Measurements from ENCODE around the gene CDC42EP4.
"Not testable (repeated sequence)": the region's sequence is repeated elsewhere in the genome, so short reads cannot be mapped to it uniquely, and the experiment has no call there.

CDC42EP4 gene

DNA sequence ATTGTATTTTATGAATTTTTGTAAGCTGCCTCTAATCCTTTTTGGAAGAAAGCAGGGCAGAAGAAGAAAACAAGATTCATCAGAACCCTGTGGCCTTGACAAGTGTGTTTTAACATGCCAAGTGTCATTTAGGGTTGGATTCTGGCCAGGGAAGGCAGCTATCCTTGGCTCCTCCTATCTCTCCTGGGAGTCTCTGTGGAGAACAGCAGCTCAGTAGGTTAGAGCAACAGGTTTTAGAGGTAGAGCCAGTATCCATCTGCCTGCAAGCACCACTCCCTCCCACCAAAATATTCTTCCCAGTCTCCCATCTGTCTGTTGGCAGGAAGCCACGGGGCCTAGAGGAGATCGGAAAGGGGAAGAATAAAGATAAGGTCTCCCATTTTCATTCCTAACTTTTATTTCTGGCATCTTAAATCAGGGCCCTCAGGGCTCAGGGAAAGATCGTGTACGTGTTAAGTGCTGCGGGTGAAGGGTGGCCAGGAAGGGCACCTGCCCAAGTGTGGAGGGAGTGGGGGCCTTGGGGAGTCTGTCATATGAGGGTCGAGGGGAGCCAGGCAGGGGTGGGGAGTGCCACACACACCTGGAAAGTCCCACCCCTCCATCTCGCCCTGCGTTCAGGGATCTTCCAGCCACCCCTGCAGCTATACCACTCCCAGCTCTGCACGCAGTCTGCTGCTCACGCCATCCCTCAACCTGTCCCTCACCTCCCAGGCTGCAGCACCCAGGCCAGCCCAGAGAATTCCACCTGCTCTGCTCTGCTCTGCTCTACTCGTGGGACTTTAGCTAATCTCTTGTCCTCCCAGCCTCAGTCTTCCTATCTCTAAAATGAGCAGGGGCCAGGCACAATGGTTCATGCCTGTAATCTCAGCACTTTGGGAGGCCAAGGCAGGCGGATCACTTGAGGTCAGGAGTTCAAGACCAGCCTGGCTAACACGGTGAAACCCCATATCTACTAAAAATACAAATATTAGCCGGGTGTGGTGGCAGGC is 33.0 kb downstream of the CDC42EP4 start:
- no peak for DNase-seq (ENCODE audit: low spot score)

- DNase-seq (ENCODE audit: low spot score), result no peak
These were observed 33.7 kb downstream of the CDC42EP4 start for GRCh38 chr17:73278049-73278464.

DNA sequence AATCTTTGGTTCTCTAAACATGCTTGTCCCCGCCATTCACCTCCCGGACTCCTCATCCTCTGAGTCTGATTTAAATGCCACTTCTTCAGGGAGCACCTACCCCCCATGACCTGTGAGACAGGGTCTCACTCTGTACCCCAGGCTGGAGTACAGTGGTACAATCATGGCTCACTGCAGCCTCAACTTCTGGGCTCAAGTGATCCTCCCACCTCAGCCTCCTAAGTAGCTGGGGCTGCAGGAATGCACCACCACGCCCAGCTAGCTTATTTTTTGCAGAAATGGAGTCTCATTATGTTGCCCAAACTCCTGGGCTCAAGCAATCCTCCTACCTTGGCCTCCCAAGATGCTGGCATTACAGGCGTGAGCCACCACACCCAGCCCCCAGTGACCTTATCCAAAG is 37.3 kb downstream of the CDC42EP4 start:
- DNase-seq (ENCODE audit: low spot score), result no peak

DNA sequence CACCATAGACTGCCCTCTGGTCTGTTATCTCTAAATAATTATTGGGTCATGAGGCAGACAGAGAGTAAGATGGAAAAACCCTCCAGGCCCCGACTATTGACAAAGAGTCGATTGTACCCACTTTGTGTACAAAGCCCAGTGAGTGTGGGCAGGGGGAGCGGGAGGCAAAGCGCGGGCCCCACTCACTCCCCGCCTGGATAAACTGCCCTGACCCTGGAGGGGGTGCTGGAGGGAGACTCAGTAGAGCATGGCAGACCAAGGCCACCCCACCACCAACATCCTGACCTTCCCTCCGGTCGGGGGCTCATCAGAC is 38.9 kb downstream of the CDC42EP4 start:
- no peak for DNase-seq (ENCODE audit: low spot score)

DNA sequence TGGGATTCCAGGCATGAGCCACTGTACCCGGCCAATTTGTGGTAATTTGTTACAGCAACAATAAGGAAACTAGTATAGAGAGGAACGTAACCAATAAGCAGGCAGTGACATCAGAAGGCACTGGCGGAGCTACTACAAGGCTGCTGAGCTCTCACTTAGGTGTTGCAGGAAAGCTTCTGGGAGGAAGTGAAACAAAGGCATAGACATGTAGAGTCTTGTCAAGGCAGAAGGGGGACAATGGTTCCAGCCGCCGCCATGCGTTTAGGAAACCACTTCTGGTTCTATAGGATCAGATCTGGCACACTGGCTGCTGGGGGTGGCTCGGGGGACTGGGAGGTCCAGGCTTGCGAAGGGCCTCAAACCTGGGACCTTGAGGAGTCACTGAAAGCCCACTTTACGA is 40.7 kb downstream of the CDC42EP4 start:
- DNase-seq (ENCODE audit: low spot score), result no peak

DNA sequence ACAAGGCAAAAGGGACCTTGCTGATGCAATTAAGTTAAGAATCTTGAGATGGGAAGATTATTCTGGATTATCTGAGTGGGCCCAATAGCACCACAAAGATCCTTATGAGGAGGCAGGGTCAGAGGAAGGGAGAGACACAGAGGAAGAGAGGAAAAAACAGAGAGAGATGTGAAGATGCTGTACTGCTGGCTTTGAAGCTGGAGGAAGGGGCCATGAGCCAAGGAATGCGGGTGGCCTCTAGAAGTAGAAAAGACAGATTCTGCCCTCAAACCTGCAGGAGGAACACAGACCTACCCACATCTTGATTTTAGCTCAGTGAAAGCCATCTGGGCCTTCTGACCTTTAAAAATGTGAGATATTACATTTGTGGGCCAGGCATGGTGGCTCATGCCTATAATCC is 42.0 kb downstream of the CDC42EP4 start:
- DNase-seq (ENCODE audit: low spot score), result no peak

GRCh38 chr17:73269329-73269615 is 42.5 kb downstream of the CDC42EP4 start:
- no peak for DNase-seq (ENCODE audit: low spot score)

DNA sequence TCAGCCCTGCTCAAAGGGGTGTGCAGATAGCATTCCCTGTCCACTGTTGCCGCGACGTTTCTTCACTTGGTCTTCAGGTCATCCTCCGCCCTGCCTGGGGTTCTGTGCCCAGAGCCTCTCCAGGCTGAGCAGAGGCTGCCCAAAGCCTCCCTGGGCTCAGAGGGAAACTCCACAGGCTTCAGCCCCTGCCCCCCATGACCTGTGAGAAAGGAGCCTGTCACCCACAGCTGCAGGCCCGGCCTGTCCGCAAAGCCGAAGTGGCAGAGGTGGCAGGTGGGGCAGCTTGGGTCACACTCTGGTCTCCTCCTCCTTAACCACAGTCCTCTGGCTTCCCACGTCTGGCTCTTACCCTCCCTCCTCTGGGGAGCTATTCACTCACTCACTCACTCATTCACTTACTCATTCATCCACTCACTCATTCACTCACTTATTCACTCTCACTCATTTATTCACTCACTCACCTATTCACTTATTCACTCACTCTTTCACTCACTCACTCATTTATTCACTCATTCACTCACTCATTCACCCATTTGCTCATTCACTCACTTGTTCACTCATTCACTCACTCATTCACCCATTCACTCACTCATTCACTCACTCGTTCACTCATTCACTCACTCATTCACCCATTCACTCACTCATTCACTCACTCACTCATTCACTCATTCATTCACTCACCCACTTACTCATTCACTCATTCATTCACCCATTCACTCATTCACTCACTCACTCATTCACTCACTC is 43.0 kb downstream of the CDC42EP4 start:
- no peak for DNase-seq (ENCODE audit: low spot score)

GRCh38 chr17:73267648-73268537 is 43.9 kb downstream of the CDC42EP4 start:
- no peak for DNase-seq (ENCODE audit: low spot score)

- no peak for DNase-seq (ENCODE audit: low spot score)
These were observed 45.0 kb downstream of the CDC42EP4 start for GRCh38 chr17:73266796-73267195.

DNA sequence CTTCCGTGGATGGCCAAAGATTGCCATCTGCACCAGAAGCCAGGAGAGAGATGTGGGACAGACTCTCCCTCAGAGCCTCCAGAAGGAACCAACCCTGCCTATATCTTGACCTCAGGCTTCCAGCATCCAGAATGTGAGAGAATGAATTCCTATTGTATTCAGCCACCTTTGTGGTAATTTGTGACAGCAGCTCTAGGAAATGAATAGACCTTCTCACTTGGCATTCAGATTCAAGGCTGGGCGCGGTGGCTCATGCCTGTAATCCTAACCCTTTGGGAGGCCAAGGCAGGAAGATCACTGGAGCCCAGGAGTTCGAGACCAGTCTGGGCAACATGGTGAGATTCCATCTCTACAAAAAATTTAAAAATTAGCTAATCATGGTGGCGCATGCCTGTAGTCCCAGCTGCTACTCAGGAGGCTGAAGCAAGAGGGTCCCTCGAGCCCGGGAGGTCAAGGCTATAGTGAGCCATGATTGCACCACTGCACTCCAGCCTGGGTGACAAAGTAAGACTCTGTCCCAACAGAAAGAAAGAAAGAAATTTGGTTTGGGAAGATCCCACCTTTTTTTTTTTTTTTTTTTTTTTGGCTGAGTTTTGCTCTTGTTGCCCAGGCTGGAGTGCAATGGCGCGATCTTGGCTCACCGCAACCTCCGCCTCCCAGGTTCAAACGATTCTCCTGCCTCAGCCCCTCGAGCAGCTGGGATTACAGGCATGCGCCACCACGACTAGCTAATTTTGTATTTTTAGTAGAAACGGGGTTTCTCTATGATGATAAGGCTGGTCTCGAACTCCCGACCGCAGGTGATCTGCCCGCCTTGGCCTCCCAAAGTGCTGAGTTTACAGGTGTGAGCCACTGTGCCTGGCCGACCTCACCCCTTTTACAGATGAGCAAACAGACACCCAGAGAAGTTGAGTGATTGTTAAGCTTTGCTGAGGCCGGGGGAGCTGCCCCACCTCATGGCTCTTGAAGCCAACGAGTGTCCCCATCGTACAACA is 45.9 kb downstream of the CDC42EP4 start:
- DNase-seq (ENCODE audit: low spot score), result no peak

GRCh38 chr17:73264448-73264847 is 47.4 kb downstream of the CDC42EP4 start:
- DNase-seq (ENCODE audit: low spot score), result not testable (repeated sequence)

GRCh38 chr17:73262676-73263642 is 48.8 kb downstream of the CDC42EP4 start:
- DNase-seq (ENCODE audit: low spot score), result no peak

DNA sequence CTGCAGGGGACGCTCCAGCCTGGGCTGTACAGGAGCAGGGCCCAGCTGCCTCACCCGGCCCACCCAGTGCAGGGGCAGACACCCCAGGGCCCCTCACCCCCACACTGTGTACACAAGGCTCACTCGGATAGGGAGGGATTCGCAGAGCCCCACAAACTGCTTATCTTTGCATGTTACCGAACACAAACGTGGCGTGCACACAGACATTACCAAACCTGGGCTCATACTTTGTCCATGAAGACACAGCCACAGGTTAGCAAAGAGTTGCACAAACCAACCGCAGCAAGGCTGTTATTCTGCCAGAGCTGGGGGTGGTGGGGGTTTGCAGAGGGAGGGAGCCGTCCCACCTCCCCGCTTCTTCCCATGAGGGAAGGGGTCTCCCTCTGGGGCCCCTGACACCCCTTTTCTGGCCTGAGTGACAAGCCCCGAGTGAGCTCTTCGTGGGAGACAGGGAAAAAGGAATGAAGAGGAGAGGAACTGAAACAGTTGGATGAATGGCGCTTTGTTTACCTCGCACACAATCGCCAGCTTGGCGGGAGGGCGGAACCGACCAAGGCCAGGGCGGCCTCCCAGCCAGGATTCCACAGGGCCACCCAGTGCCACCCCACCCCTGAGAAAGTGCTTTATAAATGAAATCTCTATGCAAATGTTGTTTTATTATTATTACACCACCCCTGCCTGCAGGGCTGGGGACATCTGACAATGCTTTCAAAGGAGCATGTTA is 49.7 kb downstream of the CDC42EP4 start:
- DNase-seq (ENCODE audit: low spot score), result no peak

- no peak for DNase-seq (ENCODE audit: low spot score)
These were observed 50.2 kb downstream of the CDC42EP4 start, which contains the start of gene CPSF4L for GRCh38 chr17:73261617-73261951. CPSF4L (minus strand) TSS chr17:73261880; CDS start chr17:73261818, 62 bp downstream.

DNA sequence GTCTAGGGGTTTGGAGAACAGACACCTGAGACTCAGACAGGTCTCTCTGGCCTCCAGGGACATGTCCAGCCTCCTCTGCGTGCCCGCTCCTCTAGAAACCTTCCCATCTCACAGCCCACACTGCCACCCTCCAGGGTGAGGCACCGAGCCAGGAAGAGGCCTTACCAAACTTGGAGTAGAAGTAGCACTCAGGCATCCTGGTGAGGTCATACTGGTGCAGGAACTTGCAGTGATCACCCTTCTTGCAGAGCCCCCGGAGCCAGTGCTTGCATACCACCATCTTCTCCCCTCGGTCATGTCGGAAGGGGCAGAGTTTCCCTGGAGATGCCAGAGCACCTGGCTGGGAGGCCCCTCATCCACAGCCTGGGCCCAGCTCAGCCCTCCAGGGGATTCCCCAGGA is 54.3 kb downstream of the CDC42EP4 start:
- no peak for DNase-seq (ENCODE audit: low spot score)

DNA sequence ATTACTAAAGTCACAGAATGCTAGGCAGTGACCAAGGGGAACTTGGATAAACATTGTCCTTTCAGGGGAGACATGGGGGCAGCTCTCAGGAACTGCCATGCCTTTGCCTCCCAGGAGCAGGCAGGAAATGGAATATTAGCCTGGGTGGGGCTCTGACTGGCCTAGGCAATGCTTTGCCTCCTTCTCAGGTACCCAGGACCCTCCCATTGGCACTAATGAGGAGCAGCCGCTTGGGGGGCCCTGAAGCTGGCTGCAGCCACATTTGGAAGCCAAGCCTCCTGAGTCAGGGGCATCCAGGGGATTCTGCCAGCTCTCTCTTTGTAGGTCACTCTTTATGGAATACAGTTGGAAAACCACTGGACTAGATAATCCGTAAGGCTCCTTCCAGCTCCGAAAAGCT is 55.6 kb downstream of the CDC42EP4 start:
- DNase-seq (ENCODE audit: low spot score), result no peak

- peak; percentile 53 for DNase-seq (ENCODE audit: low spot score)
These were observed 56.1 kb downstream of the CDC42EP4 start for GRCh38 chr17:73255671-73256181.

GRCh38 chr17:73251871-73252270 is 59.9 kb downstream of the CDC42EP4 start:
- DNase-seq (ENCODE audit: low spot score), result no peak
